PC-9 (cell line): ENCODE results near the gene ANKS1B. TPM values are rescaled to one million over a fixed set of nuclear protein-coding genes. Genes with fewer than 3 reads are reported as not detected.

ENCODE experiments used
- BruUV-seq: library from RNA; stranded (reverse); fragments of 400-500 nt; replicated peaks from 2 replicates; lab custom pipeline; 2021; lab: Mats Ljungman, UMichigan
- CTCF ChIA-PET: fragments of 300-600 bp; sonication (Branson Sonifier 250); formaldehyde crosslinking; loops from one replicate; lab custom pipeline; 2022; ENCODE audit warnings: antibody characterized with exemption; lab: Charles Lee
- POLR2A ChIA-PET: fragments of 300-600 bp; sonication (Branson Sonifier 250); formaldehyde crosslinking; loops from one replicate; lab custom pipeline; 2022; ENCODE audit warnings: antibody characterized with exemption; ENCODE audit not compliant: unreplicated experiment; lab: Charles Lee
- DNase-seq, 2 experiments: peaks; one replicate each; pipeline versions ENCODE4 v3.0.0 to v3.0.0-alpha.2; 2015 to 2022; ENCODE audit warnings: mixed read lengths in 1 of 2
- H2AFZ ChIP-seq: fragments of 200-600 bp; sonication (generic); 2 replicates; pipeline ENCODE4 v1.8.1; 2017; ENCODE audit warnings: antibody characterized with exemption
- H3F3A ChIP-seq: fragments of 200-600 bp; sonication (generic); 2 replicates; pipeline ENCODE4 v1.8.1; 2017; ENCODE audit warnings: antibody characterized with exemption, mild to moderate bottlenecking, low read depth; ENCODE audit not compliant: insufficient read depth
- H3K27ac ChIP-seq: fragments of 200-600 bp; sonication (generic); 2 replicates; pipeline ENCODE4 v1.6.1; 2016; ENCODE audit warnings: mixed run types
- H3K27me3 ChIP-seq: fragments of 200-600 bp; sonication (generic); 2 replicates; pipeline ENCODE4 v1.6.1; 2016; ENCODE audit warnings: low read depth, mixed run types; ENCODE audit not compliant: insufficient read depth
- H3K36me3 ChIP-seq: fragments of 200-600 bp; sonication (generic); 2 replicates; pipeline ENCODE4 v1.6.1; 2016; ENCODE audit warnings: low read depth, mixed run types
- H3K4me1 ChIP-seq: fragments of 200-600 bp; sonication (generic); replicated peaks from 2 replicates; pipeline ENCODE4 v1.6.1; 2016; ENCODE audit warnings: mixed run types; ENCODE audit not compliant: insufficient read depth
- H3K4me2 ChIP-seq: fragments of 200-600 bp; sonication (generic); 2 replicates; pipeline ENCODE4 v1.6.1; 2017; ENCODE audit warnings: mixed run types
- H3K4me3 ChIP-seq: fragments of 200-600 bp; sonication (generic); 2 replicates; pipeline ENCODE4 v1.6.1; 2016; ENCODE audit warnings: mixed run types
- H3K79me2 ChIP-seq: fragments of 200-600 bp; sonication (generic); 2 replicates; pipeline ENCODE4 v1.6.1; 2017; ENCODE audit warnings: low read depth, mixed run types
- H3K9me2 ChIP-seq: fragments of 200-600 bp; sonication (generic); 2 replicates; pipeline ENCODE4 v1.8.1; 2017; ENCODE audit warnings: mild to moderate bottlenecking; ENCODE audit not compliant: insufficient read depth
- H3K9me3 ChIP-seq: fragments of 200-600 bp; sonication (generic); 2 replicates; pipeline ENCODE4 v1.8.1; 2016; ENCODE audit warnings: low read depth; ENCODE audit not compliant: insufficient read depth
- H4K20me1 ChIP-seq: fragments of 200-600 bp; sonication (generic); 2 replicates; pipeline ENCODE4 v1.8.1; 2017; ENCODE audit not compliant: insufficient read depth
- EZH2 ChIP-seq: fragments of 200-600 bp; sonication (generic); IDR thresholded peaks from 2 replicates; pipeline ENCODE4 v1.8.0; 2017; ENCODE audit warnings: antibody characterized with exemption, low read depth
- intact Hi-C: fragments of 100-400 bp; cut with micrococcal nuclease; formaldehyde crosslinking; loops from one replicate; pipeline ENCODE4 v1.10.0; 2022; ENCODE audit not compliant: unreplicated experiment
- total RNA-seq: library from RNA; stranded (reverse); gene quantifications from 2 replicates; pipeline ENCODE4 v1.2.3, GENCODE V29; 2021
- TF ChIP-seq, protein P1 (sequence below): fragments of 200-600 bp; sonication (generic); conservative IDR thresholded peaks from 2 replicates; pipeline ENCODE4 v1.6.1; 2017; ENCODE audit warnings: mixed run types, antibody characterized with exemption, mild to moderate bottlenecking, moderate library complexity

The ANKS1B gene
- total RNA-seq, 1 experiment from 2014 or later: not detected

DNA sequence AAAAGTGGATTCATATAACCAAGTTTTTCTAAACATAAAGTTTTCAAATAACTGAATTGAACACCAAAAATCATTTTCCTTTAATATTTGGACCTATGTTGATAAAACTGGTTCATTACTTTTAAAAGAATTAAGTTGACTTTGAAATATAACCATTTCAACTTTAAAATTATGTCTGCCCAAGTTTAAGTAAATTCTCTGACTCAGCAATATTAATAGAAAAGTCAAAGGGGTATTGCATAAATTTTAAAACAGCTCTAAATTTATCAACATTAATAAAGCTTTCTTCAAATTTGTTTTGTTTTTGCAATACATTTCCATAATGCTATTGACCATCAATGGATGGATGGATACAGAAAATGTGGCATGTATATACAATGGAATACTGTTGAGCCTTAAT is 505.6 kb downstream of the ANKS1B start:
- BruUV-seq: no TSS peak

DNA sequence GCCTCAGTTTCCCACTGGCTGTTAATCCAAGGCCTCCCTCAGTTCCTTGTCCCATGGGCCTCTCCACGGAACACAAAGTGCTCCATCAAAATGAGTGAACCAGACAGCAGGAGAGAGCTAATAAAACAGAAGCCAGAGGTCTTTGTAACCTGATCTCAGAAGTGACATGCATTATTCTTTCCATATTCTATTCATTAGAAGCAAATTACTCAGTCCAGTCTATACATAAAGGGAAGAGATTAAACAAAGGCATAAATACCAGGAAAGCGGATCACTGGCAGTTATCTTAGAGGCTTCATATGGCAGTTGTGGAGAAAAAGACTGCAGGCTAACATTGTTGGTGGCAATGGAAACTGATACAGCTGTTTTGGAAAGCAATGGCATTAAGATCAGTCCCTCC is 507.8 kb downstream of the ANKS1B start:
- H3K4me3 ChIP-seq: no peak overlapping the region
- H3K9me2 ChIP-seq: no peaks in the 10 kb centered on the region
- intact Hi-C loops: no loop called here
- no peaks in the 10 kb centered on the region for H3K9me3 ChIP-seq
- no peak overlapping the region for H2AFZ ChIP-seq
- ChIA-PET CTCF (no interaction called here), POLR2A (no interaction called here)
- H3F3A ChIP-seq: no peaks in the 10 kb centered on the region
- H4K20me1 ChIP-seq: no peaks in the 10 kb centered on the region
- H3K79me2 ChIP-seq: no peaks in the 10 kb centered on the region
- H3K36me3 ChIP-seq: no peaks in the 10 kb centered on the region
- H3K4me2 ChIP-seq: no peak overlapping the region
- no peaks in the 10 kb centered on the region for H3K27me3 ChIP-seq
- BruUV-seq: no TSS peak
- TF ChIP-seq EZH2: no peak
- TF ChIP-seq, protein P1, sequence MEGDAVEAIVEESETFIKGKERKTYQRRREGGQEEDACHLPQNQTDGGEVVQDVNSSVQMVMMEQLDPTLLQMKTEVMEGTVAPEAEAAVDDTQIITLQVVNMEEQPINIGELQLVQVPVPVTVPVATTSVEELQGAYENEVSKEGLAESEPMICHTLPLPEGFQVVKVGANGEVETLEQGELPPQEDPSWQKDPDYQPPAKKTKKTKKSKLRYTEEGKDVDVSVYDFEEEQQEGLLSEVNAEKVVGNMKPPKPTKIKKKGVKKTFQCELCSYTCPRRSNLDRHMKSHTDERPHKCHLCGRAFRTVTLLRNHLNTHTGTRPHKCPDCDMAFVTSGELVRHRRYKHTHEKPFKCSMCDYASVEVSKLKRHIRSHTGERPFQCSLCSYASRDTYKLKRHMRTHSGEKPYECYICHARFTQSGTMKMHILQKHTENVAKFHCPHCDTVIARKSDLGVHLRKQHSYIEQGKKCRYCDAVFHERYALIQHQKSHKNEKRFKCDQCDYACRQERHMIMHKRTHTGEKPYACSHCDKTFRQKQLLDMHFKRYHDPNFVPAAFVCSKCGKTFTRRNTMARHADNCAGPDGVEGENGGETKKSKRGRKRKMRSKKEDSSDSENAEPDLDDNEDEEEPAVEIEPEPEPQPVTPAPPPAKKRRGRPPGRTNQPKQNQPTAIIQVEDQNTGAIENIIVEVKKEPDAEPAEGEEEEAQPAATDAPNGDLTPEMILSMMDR: no peak
- no peak overlapping the region for H3K27ac ChIP-seq
- no peaks in the 10 kb centered on the region for H3K4me1 ChIP-seq
- no peak for DNase-seq

More for the DNA sequence above, 505.6 kb downstream of the ANKS1B start:
- DNase-seq: no peak
- no peaks in the 10 kb centered on the region for H3K27me3 ChIP-seq
- H3K4me2 ChIP-seq: no peak overlapping the region
- ChIA-PET POLR2A (no interaction called here), CTCF (no interaction called here)
- H2AFZ ChIP-seq: no peak overlapping the region
- H3K36me3 ChIP-seq: no peaks in the 10 kb centered on the region
- intact Hi-C loops: no loop called here
- no peaks in the 10 kb centered on the region for H4K20me1 ChIP-seq
- H3K9me2 ChIP-seq: no peaks in the 10 kb centered on the region
- no peaks in the 10 kb centered on the region for H3K4me1 ChIP-seq
- TF ChIP-seq, protein P1: no peak
- no peak overlapping the region for H3K27ac ChIP-seq
- H3K9me3 ChIP-seq: no peaks in the 10 kb centered on the region
- H3F3A ChIP-seq: no peaks in the 10 kb centered on the region
- H3K4me3 ChIP-seq: no peak overlapping the region
- H3K79me2 ChIP-seq: no peaks in the 10 kb centered on the region

DNA sequence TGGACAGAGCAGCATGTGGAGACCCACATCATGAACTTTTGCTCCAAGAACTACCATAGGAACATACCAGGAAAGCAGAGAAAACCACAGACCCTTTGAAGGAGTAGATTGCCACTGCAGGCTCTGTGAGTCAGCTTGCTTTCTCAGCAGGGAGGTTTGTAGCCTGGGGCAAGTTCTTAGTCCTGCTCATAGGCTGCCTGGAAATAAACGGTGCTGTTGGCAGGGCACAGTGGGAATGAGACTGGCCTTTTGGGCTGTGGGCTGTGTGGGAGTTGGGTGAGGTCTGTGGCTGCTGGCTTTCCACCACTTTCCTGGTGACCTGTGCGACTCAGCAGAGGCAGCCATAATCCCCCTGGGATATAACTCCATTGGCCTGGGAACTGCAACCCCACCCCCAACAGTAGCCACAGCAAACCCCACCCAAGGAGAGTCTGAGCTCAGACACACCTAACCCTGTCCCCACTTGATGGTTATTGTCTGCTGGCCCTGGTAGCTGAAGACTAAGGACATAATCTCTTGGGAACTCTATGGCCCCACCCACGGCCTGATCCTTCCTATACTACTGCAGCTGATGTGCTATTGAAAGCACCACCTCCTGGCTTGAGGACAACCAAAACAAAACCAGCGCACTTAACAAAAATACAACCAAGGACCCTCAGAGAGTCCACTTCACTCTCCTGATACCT is 529.2 kb downstream of the ANKS1B start:
- Histone ChIP-seq H3K4me1 (no peaks in the 10 kb centered on the region), H3K9me3 (no peaks in the 10 kb centered on the region), H3K27me3 (no peaks in the 10 kb centered on the region; the same call in 1 of the 2 replicates), H3K4me3 (no peak overlapping the region), H3K27ac (no peak overlapping the region), H2AFZ (no peak overlapping the region), H3K79me2 (no peaks in the 10 kb centered on the region), H3K36me3 (no peaks in the 10 kb centered on the region), H4K20me1 (no peaks in the 10 kb centered on the region), H3K9me2 (no peaks in the 10 kb centered on the region), H3F3A (no peaks in the 10 kb centered on the region), H3K4me2 (no peak overlapping the region)
- no peak for TF ChIP-seq EZH2
- TF ChIP-seq, protein P1: no peak
- DNase-seq: peak; percentile 19 to 51
- intact Hi-C loops: no loop called here
- no TSS peak for BruUV-seq
- CTCF ChIA-PET: no interaction called here
- POLR2A ChIA-PET: interaction anchor here (0.6 kb wide), 1 partner anchor 792 kb away, joined by 4 read pairs; no protein-coding TSS in a partner anchor
